H9 (cell line): ENCODE data around the gene OLIG1. TPM values are rescaled to one million over a fixed set of nuclear protein-coding genes. Genes with fewer than 3 reads are reported as not detected.

Source experiments
- DNase-seq: peaks from one replicate; pipeline ENCODE4 v3.0.0-alpha.2; 2017
- H2AFZ ChIP-seq: one replicate; pipeline ENCODE4 v1.6.1; 2013; ENCODE audit warnings: mild to moderate bottlenecking, low read length, control low read depth, moderate library complexity
- H2AK5ac ChIP-seq: 2 replicates; pipeline ENCODE4 v1.6.1; 2013; ENCODE audit warnings: low read length, control low read depth, mixed read lengths; ENCODE audit not compliant: insufficient read length
- H2BK120ac ChIP-seq: one replicate; pipeline ENCODE4 v1.6.1; 2013; ENCODE audit warnings: low read depth, mild to moderate bottlenecking, low read length, control low read depth, inconsistent platforms; ENCODE audit not compliant: poor library complexity, severe bottlenecking
- H2BK12ac ChIP-seq: 2 replicates; pipeline ENCODE4 v1.6.1; 2013; ENCODE audit warnings: low read length, control low read depth, mixed read lengths, low read depth; ENCODE audit not compliant: insufficient read length
- H2BK15ac ChIP-seq: 2 replicates; pipeline ENCODE4 v1.6.1; 2013; ENCODE audit warnings: low read depth, low read length, control low read depth
- H2BK20ac ChIP-seq: one replicate; pipeline ENCODE4 v1.6.1; 2013; ENCODE audit warnings: low read depth, mild to moderate bottlenecking, low read length, control low read depth, inconsistent platforms; ENCODE audit not compliant: poor library complexity, severe bottlenecking
- H2BK5ac ChIP-seq: 2 replicates; pipeline ENCODE4 v1.6.1; 2013; ENCODE audit warnings: low read length, control low read depth, mixed read lengths; ENCODE audit not compliant: insufficient read length
- H3K14ac ChIP-seq: 2 replicates; pipeline ENCODE4 v1.6.1; 2013; ENCODE audit warnings: low read length, control low read depth; ENCODE audit not compliant: insufficient read depth
- H3K18ac ChIP-seq: 2 replicates; pipeline ENCODE4 v1.6.1; 2013; ENCODE audit warnings: low read depth, mild to moderate bottlenecking, mixed read lengths, low read length, control low read depth; ENCODE audit not compliant: insufficient read length
- H3K23ac ChIP-seq: 2 replicates; pipeline ENCODE4 v1.6.1; 2013; ENCODE audit warnings: low read length, control low read depth, mixed read lengths, low read depth; ENCODE audit not compliant: insufficient read length
- H3K23me2 ChIP-seq: 2 replicates; pipeline ENCODE4 v1.6.1; 2013; ENCODE audit warnings: low read depth, mild to moderate bottlenecking, mixed read lengths, low read length, control low read depth; ENCODE audit not compliant: insufficient read length, poor library complexity, severe bottlenecking
- H3K27ac ChIP-seq: 2 replicates; pipeline ENCODE4 v1.5.1; 2013; ENCODE audit warnings: low read length, control low read depth, mixed read lengths, low read depth; ENCODE audit not compliant: insufficient read length
- H3K27me3 ChIP-seq: 2 replicates; pipeline ENCODE4 v1.6.1; 2013; ENCODE audit warnings: low read length, control low read depth, inconsistent platforms; ENCODE audit not compliant: insufficient read depth
- H3K4ac ChIP-seq: 2 replicates; pipeline ENCODE4 v1.6.1; 2013; ENCODE audit warnings: low read depth, mild to moderate bottlenecking, control low read depth, inconsistent platforms, low read length, moderate library complexity
- H3K4me1 ChIP-seq: 2 replicates; pipeline ENCODE4 v1.6.1; 2013; ENCODE audit warnings: low read length, control low read depth, inconsistent platforms; ENCODE audit not compliant: insufficient read depth
- H3K4me2 ChIP-seq: 2 replicates; pipeline ENCODE4 v1.6.1; 2013; ENCODE audit warnings: low read length, control low read depth, mixed read lengths; ENCODE audit not compliant: insufficient read length, insufficient read depth
- H3K56ac ChIP-seq: 2 replicates; pipeline ENCODE4 v1.6.1; 2013; ENCODE audit warnings: low read depth, mild to moderate bottlenecking, mixed read lengths, low read length, control low read depth; ENCODE audit not compliant: insufficient read length
- H3K79me1 ChIP-seq: 2 replicates; pipeline ENCODE4 v1.6.1; 2013; ENCODE audit warnings: low read depth, mild to moderate bottlenecking, moderate library complexity, low read length, control low read depth, inconsistent platforms; ENCODE audit not compliant: insufficient read depth, poor library complexity, severe bottlenecking
- H3K79me2 ChIP-seq: 2 replicates; pipeline ENCODE4 v1.6.1; 2013; ENCODE audit warnings: low read length, control low read depth, inconsistent platforms; ENCODE audit not compliant: insufficient read depth
- H3K9ac ChIP-seq: 2 replicates; pipeline ENCODE4 v1.6.1; 2013; ENCODE audit warnings: low read length, control low read depth, mixed read lengths; ENCODE audit not compliant: insufficient read length; ENCODE audit errors: extremely low read depth
- H3K9me3 ChIP-seq: one replicate; pipeline ENCODE4 v1.6.1; 2013; ENCODE audit warnings: low read depth, low read length, inconsistent platforms; ENCODE audit not compliant: control insufficient read depth
- H3T11ph ChIP-seq: one replicate; pipeline ENCODE4 v1.6.1; 2013; ENCODE audit warnings: mild to moderate bottlenecking, low read length, control low read depth, inconsistent platforms
- H4K20me1 ChIP-seq: one replicate; pipeline ENCODE4 v1.6.1; 2013; ENCODE audit not compliant: control insufficient read depth, insufficient read length, insufficient read depth
- H4K5ac ChIP-seq: 2 replicates; pipeline ENCODE4 v1.6.1; 2013; ENCODE audit warnings: low read depth, mild to moderate bottlenecking, mixed read lengths, low read length, control low read depth; ENCODE audit not compliant: insufficient read length
- H4K8ac ChIP-seq: replicated peaks from 2 replicates; pipeline ENCODE4 v1.6.1; 2013; ENCODE audit warnings: low read length, control low read depth, mixed read lengths, low read depth; ENCODE audit not compliant: insufficient read length
- H4K91ac ChIP-seq: 2 replicates; pipeline ENCODE4 v1.6.1; 2013; ENCODE audit warnings: low read depth, mild to moderate bottlenecking, moderate library complexity, mixed read lengths, low read length, control low read depth; ENCODE audit not compliant: insufficient read length
- H3K27ac Mint-ChIP-seq, 3 experiments: 2 replicates in 2 of 3; 3 replicates in 1 of 3; pipeline ENCODE4 v1.8.0; 2020 to 2021; ENCODE audit warnings: mixed read lengths in 3 of 3, mild to moderate bottlenecking in 1 of 3, moderate library complexity in 1 of 3
- H3K27me3 Mint-ChIP-seq: 2 replicates; pipeline ENCODE4 v1.8.0; 2021; ENCODE audit warnings: low read depth, mild to moderate bottlenecking, moderate library complexity, mixed read lengths
- H3K36me3 Mint-ChIP-seq, 3 experiments: 2 replicates in 2 of 3; 3 replicates in 1 of 3; pipeline ENCODE4 v1.8.0; 2020 to 2021; ENCODE audit warnings: low read depth in 3 of 3, mixed read lengths in 3 of 3; ENCODE audit not compliant: insufficient read depth in 1 of 3
- H3K4me1 Mint-ChIP-seq, 2 experiments: 2 replicates each; pipeline ENCODE4 v1.8.0; 2020; ENCODE audit warnings: mixed read lengths in 2 of 2
- H3K4me3 Mint-ChIP-seq, 2 experiments: 2 replicates in 1 of 2; 3 replicates in 1 of 2; pipeline ENCODE4 v1.8.0; 2020 to 2021; ENCODE audit warnings: mild to moderate bottlenecking in 2 of 2, mixed read lengths in 2 of 2, moderate library complexity in 1 of 2
- H3K9me3 Mint-ChIP-seq, 2 experiments: 2 replicates in 1 of 2; 3 replicates in 1 of 2; pipeline ENCODE4 v1.8.0; 2020; ENCODE audit warnings: mild to moderate bottlenecking in 2 of 2, mixed read lengths in 2 of 2, moderate library complexity in 1 of 2
- WGBS: extraction: QIAGEN DNeasy Blood & Tissue Kit; methylation state at CpG from one replicate; pipeline ENCODE4 v1.1.7; 2013; ENCODE audit warnings: missing lambda C conversion rate, low lambda C conversion rate, mixed read lengths; ENCODE audit not compliant: insufficient read length; ENCODE audit errors: extremely low coverage; 5-methylcytosine and 5-hydroxymethylcytosine counted together
- total RNA-seq: library from RNA; stranded (reverse); gene quantifications from 2 replicates; pipeline ENCODE4 v1.2.1, GENCODE V29; 2021
- TF ChIP-seq, protein P1 (sequence below): fragments of 200-600 bp; sonication (generic); conservative IDR thresholded peaks from 3 replicates; pipeline ENCODE4 v1.8.0; 2021; ENCODE audit warnings: antibody characterized with exemption, mild to moderate bottlenecking

Gene OLIG1
- total RNA-seq, 1 experiment from 2014 or later: 0.31 TPM

DNA sequence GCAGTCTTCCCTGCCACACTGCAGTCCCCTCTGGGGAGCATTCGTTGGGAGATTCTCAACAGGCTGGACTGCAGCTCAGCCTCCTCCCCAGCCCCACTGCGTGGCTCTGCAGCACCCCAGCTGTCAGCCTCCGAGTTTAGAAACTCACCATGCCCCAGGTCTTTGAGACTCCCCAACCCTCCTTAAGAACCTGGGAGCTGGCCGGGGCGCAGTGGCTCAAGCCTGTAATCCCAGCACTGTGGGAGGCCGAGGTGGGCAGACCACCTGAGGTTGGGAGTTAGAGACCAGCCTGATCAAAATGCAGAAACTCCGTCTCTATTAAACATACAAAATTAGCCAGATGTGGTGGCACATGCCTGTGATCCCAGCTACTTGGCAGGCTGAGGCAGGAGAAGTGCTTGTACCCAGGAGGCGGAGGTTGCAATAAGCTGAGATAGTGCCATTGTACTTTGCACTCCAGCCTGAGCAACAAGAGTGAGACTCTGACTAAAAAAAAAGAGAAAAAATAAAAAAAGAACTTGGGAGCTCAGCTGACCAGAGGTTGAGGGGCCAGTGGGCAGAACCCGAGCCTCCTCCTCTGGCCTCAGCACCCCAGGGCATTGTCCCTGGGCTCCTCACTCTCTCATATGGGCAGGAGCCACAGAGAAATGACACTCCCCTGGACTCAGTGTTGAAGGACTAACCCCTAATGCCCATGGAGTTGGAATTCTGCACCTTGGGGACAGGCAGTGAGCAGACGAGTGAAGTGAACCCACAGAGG lies 38.6 kb upstream of the OLIG1 start:
- Histone ChIP-seq H3K9me3 (no peaks in the 10 kb centered on the region), H2BK15ac (no peak overlapping the region), H4K8ac (no peak overlapping the region), H3K9ac (no peak overlapping the region), H3K23ac (no peak overlapping the region), H3K79me2 (no peaks in the 10 kb centered on the region), H3K14ac (no peak overlapping the region), H4K20me1 (no peaks in the 10 kb centered on the region), H3K4ac (no peak overlapping the region), H2AK5ac (no peak overlapping the region), H2AFZ (no peak overlapping the region), H3K27ac (no peak overlapping the region), H2BK20ac (no peak overlapping the region), H3K79me1 (no peaks in the 10 kb centered on the region), H3K18ac (no peak overlapping the region), H2BK120ac (no peak overlapping the region), H3K23me2 (peaks cover 3% of the 10 kb centered on the region), H3K4me1 (peaks cover 8% of the 10 kb centered on the region; the same call in 1 of the 2 replicates), H3T11ph (no peak overlapping the region), H3K4me2 (no peak overlapping the region), H3K56ac (no peak overlapping the region), H4K5ac (no peak overlapping the region), H2BK12ac (no peak overlapping the region), H4K91ac (no peak overlapping the region), H3K27me3 (peaks cover 90% of the 10 kb centered on the region), H2BK5ac (no peak overlapping the region)
- peaks cover 25 to 57% of the 10 kb centered on the region in 2 experiments for H3K4me1 Mint-ChIP-seq
- no peak for DNase-seq
- peaks cover 0 to 2% (median 0%) of the 10 kb centered on the region in 3 experiments; a peak in 1 of 7 replicates for H3K36me3 Mint-ChIP-seq
- TF ChIP-seq, protein P1, sequence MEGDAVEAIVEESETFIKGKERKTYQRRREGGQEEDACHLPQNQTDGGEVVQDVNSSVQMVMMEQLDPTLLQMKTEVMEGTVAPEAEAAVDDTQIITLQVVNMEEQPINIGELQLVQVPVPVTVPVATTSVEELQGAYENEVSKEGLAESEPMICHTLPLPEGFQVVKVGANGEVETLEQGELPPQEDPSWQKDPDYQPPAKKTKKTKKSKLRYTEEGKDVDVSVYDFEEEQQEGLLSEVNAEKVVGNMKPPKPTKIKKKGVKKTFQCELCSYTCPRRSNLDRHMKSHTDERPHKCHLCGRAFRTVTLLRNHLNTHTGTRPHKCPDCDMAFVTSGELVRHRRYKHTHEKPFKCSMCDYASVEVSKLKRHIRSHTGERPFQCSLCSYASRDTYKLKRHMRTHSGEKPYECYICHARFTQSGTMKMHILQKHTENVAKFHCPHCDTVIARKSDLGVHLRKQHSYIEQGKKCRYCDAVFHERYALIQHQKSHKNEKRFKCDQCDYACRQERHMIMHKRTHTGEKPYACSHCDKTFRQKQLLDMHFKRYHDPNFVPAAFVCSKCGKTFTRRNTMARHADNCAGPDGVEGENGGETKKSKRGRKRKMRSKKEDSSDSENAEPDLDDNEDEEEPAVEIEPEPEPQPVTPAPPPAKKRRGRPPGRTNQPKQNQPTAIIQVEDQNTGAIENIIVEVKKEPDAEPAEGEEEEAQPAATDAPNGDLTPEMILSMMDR: no peak
- WGBS: no CpG with 5 or more reads among the region's 10 CpGs
- no peaks in the 10 kb centered on the region; a peak in 1 of 5 replicates for H3K9me3 Mint-ChIP-seq
- peak overlapping the region in 1 of 3 experiments; percentile 44; a peak in 1 of 7 replicates for H3K27ac Mint-ChIP-seq
- H3K4me3 Mint-ChIP-seq: no peak overlapping the region
- H3K27me3 Mint-ChIP-seq: peaks cover 92% of the 10 kb centered on the region
